ENCODE data around the gene MSANTD7.

DNA sequence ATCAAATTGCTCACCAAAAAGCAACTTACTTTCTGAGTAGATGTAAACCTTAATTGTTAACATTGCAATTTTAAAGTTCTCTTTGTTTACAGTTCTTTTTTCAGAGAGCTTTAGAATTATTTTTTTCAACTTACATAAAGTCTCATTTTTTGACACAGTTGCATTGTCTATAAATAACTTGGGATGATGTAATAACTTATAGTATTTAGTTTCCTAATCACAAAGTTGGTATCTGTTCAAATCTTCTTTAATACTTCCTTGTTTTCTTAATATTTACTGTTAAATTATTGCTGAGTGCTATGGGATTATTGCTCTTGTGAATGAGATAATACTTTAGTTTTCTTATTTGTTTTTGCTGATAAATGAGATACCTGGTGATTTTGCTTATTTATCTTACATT is 21.7 kb downstream of the MSANTD7 start:
- TF ChIP-seq CTCF (IDR thresholded peaks at IDR 0.05 in 2 of 3, conservative IDR thresholded peaks at IDR 0.05 in 1 of 3; ENCODE audit: insufficient read depth in 2 of 3, low read depth in 1 of 3, low read length in 3 of 3) (no peak), HSF4 (CRISPR knock-in tag; IDR thresholded peaks at IDR 0.05; ENCODE audit: borderline replicate concordance) (no peak), EP300 (IDR thresholded peaks at IDR 0.05; ENCODE audit: low read length) (no peak), ZNF121 (CRISPR knock-in tag; conservative IDR thresholded peaks at IDR 0.05) (no peak), THRAP3 (IDR thresholded peaks at IDR 0.05; ENCODE audit: borderline replicate concordance) (no peak), POLR2A (conservative IDR thresholded peaks at IDR 0.05) (no peak)

Measured in K562 (cell line).